Prostate gland (tissue), 2 donors: Measurements from ENCODE around the gene WDR31.

Source experiments
- POLR2A ChIP-seq: fragments of 450-650 bp; IDR thresholded peaks from one replicate; pipeline ENCODE4 v1.6.1; 2016; ENCODE audit warnings: antibody characterized with exemption, mild to moderate bottlenecking
- TF ChIP-seq, protein P1 (sequence below), 4 experiments: fragments of 200-600 bp in 2 of 4; fragments of 450-650 bp in 2 of 4; sonication (generic) in 2 of 4; IDR thresholded peaks; 1 replicate in 3 of 4; 2 replicates in 1 of 4; pipeline ENCODE4 v1.5.1; 2016 to 2019; ENCODE audit warnings: antibody characterized with exemption in 4 of 4, mild to moderate bottlenecking in 2 of 4, moderate library complexity in 2 of 4

DNA sequence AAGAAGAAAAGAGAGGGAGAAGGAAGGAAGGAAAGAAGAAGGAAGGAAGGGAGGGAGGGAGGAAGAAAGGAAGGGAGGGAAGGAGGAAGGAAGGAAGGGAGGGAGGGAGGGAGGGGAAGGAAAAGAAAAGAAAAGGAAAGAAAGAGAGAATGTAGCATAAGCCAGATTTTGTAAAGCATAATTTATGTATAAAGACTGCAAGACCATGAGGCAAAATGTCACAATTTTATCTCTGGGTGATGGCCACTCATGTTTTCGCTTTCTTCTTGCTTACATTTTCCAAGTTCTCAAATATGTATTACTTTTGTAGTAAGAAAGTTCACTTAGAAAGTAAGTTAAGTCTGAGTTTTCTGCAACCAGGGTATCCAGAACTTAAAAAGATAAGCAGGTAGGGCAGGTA lies 33.5 kb downstream of the WDR31 start:
- TF ChIP-seq, protein P1, sequence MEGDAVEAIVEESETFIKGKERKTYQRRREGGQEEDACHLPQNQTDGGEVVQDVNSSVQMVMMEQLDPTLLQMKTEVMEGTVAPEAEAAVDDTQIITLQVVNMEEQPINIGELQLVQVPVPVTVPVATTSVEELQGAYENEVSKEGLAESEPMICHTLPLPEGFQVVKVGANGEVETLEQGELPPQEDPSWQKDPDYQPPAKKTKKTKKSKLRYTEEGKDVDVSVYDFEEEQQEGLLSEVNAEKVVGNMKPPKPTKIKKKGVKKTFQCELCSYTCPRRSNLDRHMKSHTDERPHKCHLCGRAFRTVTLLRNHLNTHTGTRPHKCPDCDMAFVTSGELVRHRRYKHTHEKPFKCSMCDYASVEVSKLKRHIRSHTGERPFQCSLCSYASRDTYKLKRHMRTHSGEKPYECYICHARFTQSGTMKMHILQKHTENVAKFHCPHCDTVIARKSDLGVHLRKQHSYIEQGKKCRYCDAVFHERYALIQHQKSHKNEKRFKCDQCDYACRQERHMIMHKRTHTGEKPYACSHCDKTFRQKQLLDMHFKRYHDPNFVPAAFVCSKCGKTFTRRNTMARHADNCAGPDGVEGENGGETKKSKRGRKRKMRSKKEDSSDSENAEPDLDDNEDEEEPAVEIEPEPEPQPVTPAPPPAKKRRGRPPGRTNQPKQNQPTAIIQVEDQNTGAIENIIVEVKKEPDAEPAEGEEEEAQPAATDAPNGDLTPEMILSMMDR (IDR thresholded peaks at IDR 0.05): no peak
- no peak for TF ChIP-seq POLR2A
